MG63 (cell line): ENCODE measurements around the gene SSUH2. TPM values are rescaled to one million over a fixed set of nuclear protein-coding genes. Genes with fewer than 3 reads are reported as not detected.
"Not testable (repeated sequence)": the region's sequence is repeated elsewhere in the genome, so short reads cannot be mapped to it uniquely, and the experiment has no call there.

Source experiments
- DNase-seq: peaks from one replicate; pipeline ENCODE4 v3.0.0-alpha.2; 2020
- H3K27me3 ChIP-seq: fragments of 250-450 bp; sonication (Bioruptor Pico); 2 replicates; pipeline ENCODE4 v1.5.1; 2020; ENCODE audit warnings: mild to moderate bottlenecking, moderate library complexity
- H3K36me3 ChIP-seq: fragments of 250-450 bp; sonication (Bioruptor Pico); 2 replicates; pipeline ENCODE4 v1.5.1; 2020; ENCODE audit warnings: mild to moderate bottlenecking, moderate library complexity
- H3K4me3 ChIP-seq: fragments of 250-450 bp; sonication (Bioruptor Pico); 2 replicates; pipeline ENCODE4 v1.5.1; 2020; ENCODE audit warnings: mild to moderate bottlenecking, moderate library complexity
- H3K9me3 ChIP-seq: fragments of 250-450 bp; sonication (Bioruptor Pico); 2 replicates; pipeline ENCODE4 v1.5.1; 2020; ENCODE audit warnings: mild to moderate bottlenecking, moderate library complexity
- total RNA-seq: library from RNA; depleted of rRNA; stranded (reverse); fragments of >200 nt; shearing (Covaris generic); gene quantifications from 2 replicates; pipeline ENCODE4 v1.2.3, GENCODE V29; 2014; ENCODE audit warnings: low replicate concordance; rRNA removed

SSUH2 gene, protein sequence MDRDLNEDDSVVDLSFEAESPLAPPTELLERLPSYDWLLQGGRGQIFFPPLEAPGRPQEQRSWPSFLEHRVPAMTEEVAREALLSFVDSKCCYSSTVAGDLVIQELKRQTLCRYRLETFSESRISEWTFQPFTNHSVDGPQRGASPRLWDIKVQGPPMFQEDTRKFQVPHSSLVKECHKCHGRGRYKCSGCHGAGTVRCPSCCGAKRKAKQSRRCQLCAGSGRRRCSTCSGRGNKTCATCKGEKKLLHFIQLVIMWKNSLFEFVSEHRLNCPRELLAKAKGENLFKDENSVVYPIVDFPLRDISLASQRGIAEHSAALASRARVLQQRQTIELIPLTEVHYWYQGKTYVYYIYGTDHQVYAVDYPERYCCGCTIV
- total RNA-seq, result not detected in 2 replicates

DNA sequence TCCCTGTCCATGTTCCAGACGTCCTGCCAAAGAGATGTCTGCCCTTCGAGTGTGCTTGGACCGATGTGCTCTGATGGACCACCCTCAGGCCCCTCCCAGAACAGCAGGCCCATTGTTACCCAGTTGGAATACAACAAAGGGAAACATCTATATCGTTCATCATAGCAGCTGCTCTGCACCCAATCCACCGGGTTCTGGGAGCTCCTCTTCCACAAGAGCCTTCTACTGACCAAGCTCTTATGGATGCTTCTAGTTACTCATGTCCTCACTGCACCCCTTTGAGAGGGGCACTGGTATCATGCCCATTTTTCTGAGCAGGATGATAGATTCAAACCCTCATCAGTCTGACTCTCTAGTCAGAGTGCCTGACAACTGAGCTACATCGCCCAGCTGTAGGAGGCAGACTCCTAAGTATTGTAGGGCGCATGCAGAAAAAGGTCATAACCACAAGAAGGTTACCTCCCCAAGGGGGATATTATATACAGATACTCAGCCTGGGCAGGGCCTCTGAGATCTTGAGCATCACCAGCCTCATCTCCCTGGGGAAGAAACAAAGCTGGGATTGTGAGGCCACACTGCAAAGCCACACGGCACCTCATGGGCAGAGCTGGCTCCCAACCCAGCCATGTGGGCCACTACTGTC, at the start of gene SSUH2:
TSS of gene SSUH2 (minus strand) at position 51 of the 643 bp plus-strand sequence. CDS start at position 11, 40 bp downstream.
- no peaks in the 10 kb centered on the region for H3K27me3 ChIP-seq
- no peaks in the 10 kb centered on the region for H3K36me3 ChIP-seq
- no peak for DNase-seq
- no peaks in the 10 kb centered on the region for H3K9me3 ChIP-seq
- no peak within 1 kb of the TSS for H3K4me3 ChIP-seq

DNA sequence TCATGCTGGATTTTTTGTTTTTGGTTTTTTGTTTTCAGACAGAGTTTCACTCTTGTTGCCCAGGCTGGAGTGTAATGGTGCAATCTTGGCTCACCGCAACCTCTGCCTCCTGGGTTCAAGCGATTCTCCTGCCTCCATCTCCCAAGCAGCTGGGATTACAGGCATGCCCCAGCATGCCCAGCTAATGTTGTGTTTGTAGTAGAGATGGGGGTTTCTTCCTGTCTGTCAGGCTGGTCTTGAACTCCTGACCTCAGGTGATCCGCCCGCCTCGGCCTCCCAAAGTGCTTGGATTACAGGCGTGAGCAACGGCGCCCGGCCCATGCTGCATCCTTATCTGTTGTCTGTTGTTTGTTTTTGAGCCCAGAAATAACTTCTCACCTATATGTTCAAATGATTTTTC, 46.7 kb upstream of the SSUH2 start:
- H3K27me3 ChIP-seq, H3K36me3 ChIP-seq, H3K4me3 ChIP-seq, DNase-seq, H3K9me3 ChIP-seq: not testable (repeated sequence)

DNA sequence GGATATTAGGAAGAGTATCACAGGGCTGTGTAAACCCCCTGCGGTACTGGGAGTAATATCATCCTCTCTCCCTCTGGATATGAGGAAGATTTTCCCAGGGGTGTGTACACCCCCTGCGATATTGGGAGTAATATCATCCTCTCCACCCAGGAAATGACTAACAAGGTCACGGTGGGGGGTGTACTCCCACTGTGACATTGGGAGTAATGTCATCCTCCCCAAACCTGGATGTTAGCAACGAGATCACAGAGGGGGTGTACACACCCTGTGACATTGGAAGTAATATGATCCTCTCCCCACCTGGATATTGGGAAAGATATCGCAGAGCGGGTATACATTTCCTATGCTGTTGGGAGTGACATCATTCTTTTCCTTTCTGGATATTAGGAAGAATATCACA, 40.4 kb upstream of the SSUH2 start:
- H3K36me3 ChIP-seq, DNase-seq, H3K9me3 ChIP-seq, H3K27me3 ChIP-seq, H3K4me3 ChIP-seq: not testable (repeated sequence)

GRCh38 chr3:8682850-8683574, 38.4 kb upstream of the SSUH2 start:
- not testable (repeated sequence) for H3K9me3 ChIP-seq, DNase-seq, H3K27me3 ChIP-seq, H3K36me3 ChIP-seq, H3K4me3 ChIP-seq

- not testable (repeated sequence) for H3K27me3 ChIP-seq, H3K9me3 ChIP-seq, DNase-seq, H3K36me3 ChIP-seq, H3K4me3 ChIP-seq
These were observed 37.4 kb upstream of the SSUH2 start for GRCh38 chr3:8681881-8682538.

DNA sequence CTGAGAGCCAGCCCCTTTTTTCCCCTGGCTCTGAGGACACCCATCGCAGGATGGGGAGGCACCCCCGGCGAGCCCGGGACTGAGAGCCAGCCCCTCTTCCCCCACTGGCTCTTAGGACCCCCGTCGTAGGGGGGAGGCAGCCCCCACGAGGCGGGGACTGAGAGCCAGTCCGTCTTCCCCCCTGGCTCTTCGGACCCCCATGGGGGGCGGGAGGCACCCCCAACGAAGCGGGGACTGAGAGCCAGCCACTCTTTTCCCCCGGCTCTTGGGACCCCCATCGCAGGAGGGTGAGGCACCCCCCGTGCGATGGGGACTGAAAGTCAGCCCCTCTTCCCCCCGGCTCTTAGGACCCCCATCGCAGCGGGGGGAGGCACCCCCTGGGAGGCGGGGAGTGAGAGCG, 36.8 kb upstream of the SSUH2 start:
- no peaks in the 10 kb centered on the region for H3K9me3 ChIP-seq
- H3K4me3 ChIP-seq, result no peak overlapping the region
- no peaks in the 10 kb centered on the region for H3K27me3 ChIP-seq
- no peak for DNase-seq
- no peaks in the 10 kb centered on the region for H3K36me3 ChIP-seq

- H3K9me3 ChIP-seq, H3K36me3 ChIP-seq, DNase-seq, H3K27me3 ChIP-seq, H3K4me3 ChIP-seq: not testable (repeated sequence)
These were observed 35.4 kb upstream of the SSUH2 start for GRCh38 chr3:8679817-8680553.

- Histone ChIP-seq H3K9me3 (no peaks in the 10 kb centered on the region), H3K4me3 (no peak overlapping the region), H3K27me3 (no peaks in the 10 kb centered on the region), H3K36me3 (no peaks in the 10 kb centered on the region)
- no peak for DNase-seq
These were observed 34.2 kb upstream of the SSUH2 start for GRCh38 chr3:8678751-8679150.

GRCh38 chr3:8677258-8677657, 32.7 kb upstream of the SSUH2 start:
- not testable (repeated sequence) for H3K9me3 ChIP-seq, DNase-seq, H3K27me3 ChIP-seq, H3K36me3 ChIP-seq, H3K4me3 ChIP-seq

GRCh38 chr3:8675591-8675990, 31.0 kb upstream of the SSUH2 start:
- H3K4me3 ChIP-seq, DNase-seq: not testable (repeated sequence)

DNA sequence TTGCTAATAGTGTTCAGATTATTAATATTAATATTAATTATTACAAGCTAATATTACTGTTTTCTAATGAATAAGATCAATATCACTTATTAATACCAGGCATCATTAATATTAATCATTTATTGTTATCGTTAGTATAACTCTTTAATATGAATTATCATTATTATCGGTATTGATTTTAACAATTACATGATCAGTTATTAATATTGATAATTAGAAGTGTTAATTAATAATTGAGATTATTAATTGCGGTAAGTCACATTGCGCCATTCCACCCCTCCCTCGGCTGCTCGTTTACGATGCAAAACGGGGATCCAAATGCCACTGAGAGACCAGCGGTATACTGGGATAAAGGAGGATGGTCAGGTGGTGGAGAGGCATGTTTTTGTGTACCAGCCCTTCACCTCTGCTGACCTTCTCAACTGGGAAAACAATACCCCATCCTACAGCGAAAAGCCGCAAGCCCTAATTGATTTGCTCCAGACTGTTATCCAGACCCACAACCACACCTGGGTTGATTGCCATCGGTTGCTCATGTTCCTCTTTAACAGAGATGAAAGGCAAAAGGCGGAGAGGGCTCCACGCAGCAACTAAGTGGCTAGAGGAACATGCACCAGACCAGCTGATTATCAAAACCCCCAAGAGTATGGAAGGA, 28.6 kb upstream of the SSUH2 start:
- Histone ChIP-seq H3K36me3 (no peaks in the 10 kb centered on the region), H3K27me3 (no peaks in the 10 kb centered on the region), H3K9me3 (no peaks in the 10 kb centered on the region), H3K4me3 (no peak overlapping the region)
- DNase-seq, result no peak

More at GRCh38 chr3:8675591-8675990, 31.0 kb upstream of the SSUH2 start:
- not testable (repeated sequence) for H3K36me3 ChIP-seq, H3K27me3 ChIP-seq, H3K9me3 ChIP-seq

DNA sequence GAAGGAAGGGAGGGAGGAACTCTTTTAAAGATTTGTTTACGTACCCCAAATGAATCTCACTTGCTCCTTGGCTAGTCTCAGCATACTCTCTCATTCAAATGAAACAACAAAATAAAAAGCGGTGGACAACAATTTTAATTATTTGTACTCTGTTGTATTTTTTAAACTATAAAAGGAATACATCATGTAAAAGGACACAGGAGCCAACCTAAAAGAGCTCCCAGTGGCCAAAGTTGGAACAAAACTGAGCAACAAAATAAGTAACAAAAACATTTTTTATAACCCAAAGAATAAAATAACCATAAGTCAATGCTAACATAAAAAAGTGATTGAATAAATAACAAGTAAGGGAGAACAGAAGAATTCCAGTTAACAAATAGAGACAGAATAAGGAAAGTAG, 24.4 kb upstream of the SSUH2 start:
- no peaks in the 10 kb centered on the region for H3K9me3 ChIP-seq
- no peaks in the 10 kb centered on the region for H3K36me3 ChIP-seq
- H3K27me3 ChIP-seq, result no peaks in the 10 kb centered on the region
- DNase-seq, result no peak
- H3K4me3 ChIP-seq, result no peak overlapping the region

- no peak for DNase-seq
- Histone ChIP-seq H3K9me3 (no peaks in the 10 kb centered on the region), H3K27me3 (no peaks in the 10 kb centered on the region), H3K36me3 (no peaks in the 10 kb centered on the region), H3K4me3 (no peak overlapping the region)
These were observed 23.6 kb upstream of the SSUH2 start for GRCh38 chr3:8668216-8668615.

GRCh38 chr3:8667463-8668091, 23.0 kb upstream of the SSUH2 start:
- no peak for DNase-seq
- no peaks in the 10 kb centered on the region for H3K27me3 ChIP-seq
- no peak overlapping the region for H3K4me3 ChIP-seq
- no peaks in the 10 kb centered on the region for H3K36me3 ChIP-seq
- no peaks in the 10 kb centered on the region for H3K9me3 ChIP-seq

- no peak overlapping the region for H3K4me3 ChIP-seq
- DNase-seq, result no peak
- no peaks in the 10 kb centered on the region for H3K36me3 ChIP-seq
These were observed 20.9 kb upstream of the SSUH2 start for GRCh38 chr3:8665407-8665896.

More at GRCh38 chr3:8665407-8665896, 20.9 kb upstream of the SSUH2 start:
- no peaks in the 10 kb centered on the region for H3K27me3 ChIP-seq
- H3K9me3 ChIP-seq, result no peaks in the 10 kb centered on the region
